Ovary (tissue), 3 donors: Measurements from ENCODE around the gene USP31.

Experiments
- CTCF ChIP-seq, 3 donors: fragments of 450-650 bp in 2 of 3; fragments of 200-600 bp in 1 of 3; IDR thresholded peaks; one replicate each; pipeline versions ENCODE4 v1.5.1 to v1.8.0; 2016 to 2022; ENCODE audit warnings: antibody characterized with exemption in 3 of 3, mild to moderate bottlenecking in 1 of 3
- EP300 ChIP-seq: sonication (generic); formaldehyde crosslinking; IDR thresholded peaks from one replicate; pipeline ENCODE4 v1.6.1; 2017; ENCODE audit warnings: antibody characterized with exemption
- POLR2A ChIP-seq: fragments of 450-650 bp; IDR thresholded peaks from one replicate; pipeline ENCODE4 v1.6.1; 2017; ENCODE audit warnings: antibody characterized with exemption, mild to moderate bottlenecking, moderate library complexity
- donor health status: DM: no; HTN: no; CAD: no.

GRCh38 chr16:23149993-23150364 is 727 bp upstream of the USP31 start:
- no peak for TF ChIP-seq CTCF (IDR thresholded peaks at IDR 0.05)
- no peak for TF ChIP-seq POLR2A
- TF ChIP-seq EP300: no peak
